WTC11 (cell line): Measurements from ENCODE around the gene RAPGEF3.

Experiments used
- CREM ChIP-seq: sonication (generic); formaldehyde crosslinking; IDR thresholded peaks from 2 replicates; pipeline ENCODE4 v1.8.1; 2022; ENCODE audit warnings: mild to moderate bottlenecking, missing genetic modification reagents, moderate library complexity
- TCF7 ChIP-seq: sonication (generic); formaldehyde crosslinking; IDR thresholded peaks from 2 replicates; pipeline ENCODE4 v1.8.0; 2022; ENCODE audit warnings: mild to moderate bottlenecking, low read depth, missing genetic modification reagents, moderate library complexity
- TF ChIP-seq, protein P1 (sequence below): fragments of 200-600 bp; IDR thresholded peaks from 2 replicates; pipeline ENCODE4 v1.8.0; 2022; ENCODE audit warnings: antibody characterized with exemption
- TF ChIP-seq, protein P2 (sequence below): fragments of 250-450 bp; sonication (Bioruptor Pico); IDR thresholded peaks from 2 replicates; pipeline ENCODE4 v1.9.0; 2021; ENCODE audit warnings: mild to moderate bottlenecking, borderline replicate concordance

DNA sequence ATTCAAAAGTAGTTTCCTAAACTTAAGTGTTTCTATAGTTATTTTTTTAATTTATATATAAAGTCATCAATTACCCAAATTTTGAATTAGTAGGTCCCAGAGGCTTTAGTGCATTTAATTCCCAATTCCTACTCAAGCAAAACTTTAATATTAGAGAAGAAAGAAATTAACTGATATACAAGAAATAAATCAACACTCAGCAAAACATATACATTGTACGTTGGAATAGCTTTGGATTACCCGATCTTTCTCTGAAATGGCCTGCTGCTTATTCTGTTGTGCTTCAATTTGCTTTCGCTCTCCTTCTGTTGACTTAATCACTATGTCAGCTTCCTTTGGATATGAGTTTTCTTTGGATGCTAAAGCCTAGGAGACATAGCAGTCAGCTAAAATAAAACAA, 71.0 kb downstream of the RAPGEF3 start:
- TF ChIP-seq, protein P1, sequence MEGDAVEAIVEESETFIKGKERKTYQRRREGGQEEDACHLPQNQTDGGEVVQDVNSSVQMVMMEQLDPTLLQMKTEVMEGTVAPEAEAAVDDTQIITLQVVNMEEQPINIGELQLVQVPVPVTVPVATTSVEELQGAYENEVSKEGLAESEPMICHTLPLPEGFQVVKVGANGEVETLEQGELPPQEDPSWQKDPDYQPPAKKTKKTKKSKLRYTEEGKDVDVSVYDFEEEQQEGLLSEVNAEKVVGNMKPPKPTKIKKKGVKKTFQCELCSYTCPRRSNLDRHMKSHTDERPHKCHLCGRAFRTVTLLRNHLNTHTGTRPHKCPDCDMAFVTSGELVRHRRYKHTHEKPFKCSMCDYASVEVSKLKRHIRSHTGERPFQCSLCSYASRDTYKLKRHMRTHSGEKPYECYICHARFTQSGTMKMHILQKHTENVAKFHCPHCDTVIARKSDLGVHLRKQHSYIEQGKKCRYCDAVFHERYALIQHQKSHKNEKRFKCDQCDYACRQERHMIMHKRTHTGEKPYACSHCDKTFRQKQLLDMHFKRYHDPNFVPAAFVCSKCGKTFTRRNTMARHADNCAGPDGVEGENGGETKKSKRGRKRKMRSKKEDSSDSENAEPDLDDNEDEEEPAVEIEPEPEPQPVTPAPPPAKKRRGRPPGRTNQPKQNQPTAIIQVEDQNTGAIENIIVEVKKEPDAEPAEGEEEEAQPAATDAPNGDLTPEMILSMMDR, result no peak
- TF ChIP-seq TCF7 (CRISPR knock-in tag) (no peak), CREM (CRISPR knock-in tag) (no peak)
- TF ChIP-seq, protein P2, sequence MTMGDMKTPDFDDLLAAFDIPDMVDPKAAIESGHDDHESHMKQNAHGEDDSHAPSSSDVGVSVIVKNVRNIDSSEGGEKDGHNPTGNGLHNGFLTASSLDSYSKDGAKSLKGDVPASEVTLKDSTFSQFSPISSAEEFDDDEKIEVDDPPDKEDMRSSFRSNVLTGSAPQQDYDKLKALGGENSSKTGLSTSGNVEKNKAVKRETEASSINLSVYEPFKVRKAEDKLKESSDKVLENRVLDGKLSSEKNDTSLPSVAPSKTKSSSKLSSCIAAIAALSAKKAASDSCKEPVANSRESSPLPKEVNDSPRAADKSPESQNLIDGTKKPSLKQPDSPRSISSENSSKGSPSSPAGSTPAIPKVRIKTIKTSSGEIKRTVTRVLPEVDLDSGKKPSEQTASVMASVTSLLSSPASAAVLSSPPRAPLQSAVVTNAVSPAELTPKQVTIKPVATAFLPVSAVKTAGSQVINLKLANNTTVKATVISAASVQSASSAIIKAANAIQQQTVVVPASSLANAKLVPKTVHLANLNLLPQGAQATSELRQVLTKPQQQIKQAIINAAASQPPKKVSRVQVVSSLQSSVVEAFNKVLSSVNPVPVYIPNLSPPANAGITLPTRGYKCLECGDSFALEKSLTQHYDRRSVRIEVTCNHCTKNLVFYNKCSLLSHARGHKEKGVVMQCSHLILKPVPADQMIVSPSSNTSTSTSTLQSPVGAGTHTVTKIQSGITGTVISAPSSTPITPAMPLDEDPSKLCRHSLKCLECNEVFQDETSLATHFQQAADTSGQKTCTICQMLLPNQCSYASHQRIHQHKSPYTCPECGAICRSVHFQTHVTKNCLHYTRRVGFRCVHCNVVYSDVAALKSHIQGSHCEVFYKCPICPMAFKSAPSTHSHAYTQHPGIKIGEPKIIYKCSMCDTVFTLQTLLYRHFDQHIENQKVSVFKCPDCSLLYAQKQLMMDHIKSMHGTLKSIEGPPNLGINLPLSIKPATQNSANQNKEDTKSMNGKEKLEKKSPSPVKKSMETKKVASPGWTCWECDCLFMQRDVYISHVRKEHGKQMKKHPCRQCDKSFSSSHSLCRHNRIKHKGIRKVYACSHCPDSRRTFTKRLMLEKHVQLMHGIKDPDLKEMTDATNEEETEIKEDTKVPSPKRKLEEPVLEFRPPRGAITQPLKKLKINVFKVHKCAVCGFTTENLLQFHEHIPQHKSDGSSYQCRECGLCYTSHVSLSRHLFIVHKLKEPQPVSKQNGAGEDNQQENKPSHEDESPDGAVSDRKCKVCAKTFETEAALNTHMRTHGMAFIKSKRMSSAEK, result no peak
